HepG2 (cell line): Measurements from ENCODE around the gene CLIC4. TPM values are rescaled to one million over a fixed set of nuclear protein-coding genes. Genes with fewer than 3 reads are reported as not detected.

ENCODE experiments used
- FOXO4 ChIP-seq: sonication (generic); formaldehyde crosslinking; conservative IDR thresholded peaks from 2 replicates; pipeline ENCODE4 v1.8.1; 2023; ENCODE audit warnings: missing genetic modification reagents
- KDM1A ChIP-seq: IDR thresholded peaks from 2 replicates; pipeline ENCODE4 v1.6.1; 2016; ENCODE audit warnings: missing compliant biosample characterization
- MAZ ChIP-seq, 2 experiments: sonication (generic) in 1 of 2; formaldehyde crosslinking in 1 of 2; IDR thresholded peaks; 2 replicates each; pipeline versions ENCODE4 v1.5.0 to v1.6.1; 2012 to 2020; ENCODE audit warnings: low read depth in 2 of 2, mild to moderate bottlenecking in 2 of 2, borderline replicate concordance in 1 of 2, improper control_type of control experiment in 1 of 2, low read length in 1 of 2, missing genetic modification reagents in 1 of 2, moderate library complexity in 1 of 2
- MED8 ChIP-seq: sonication (generic); formaldehyde crosslinking; IDR thresholded peaks from 2 replicates; pipeline ENCODE4 v1.8.1; 2023; ENCODE audit warnings: mild to moderate bottlenecking, missing genetic modification reagents; ENCODE audit not compliant: insufficient replicate concordance
- NFYB ChIP-seq: sonication (generic); formaldehyde crosslinking; IDR thresholded peaks from 2 replicates; pipeline ENCODE4 v1.4.0; 2020; ENCODE audit warnings: missing genetic modification reagents
- NR2F2 ChIP-seq: IDR thresholded peaks from 2 replicates; pipeline ENCODE4 v1.6.1; 2012; ENCODE audit warnings: low read depth, inconsistent platforms, borderline replicate concordance
- YY1 ChIP-seq: IDR thresholded peaks from 2 replicates; pipeline ENCODE4 v1.6.1; 2011; ENCODE audit warnings: low read length, low read depth, moderate library complexity, mild to moderate bottlenecking; ENCODE audit not compliant: insufficient read depth, insufficient replicate concordance
- ZNF343 ChIP-seq: sonication (generic); formaldehyde crosslinking; IDR thresholded peaks from 2 replicates; pipeline ENCODE4 v1.4.0; 2020; ENCODE audit warnings: mild to moderate bottlenecking, missing genetic modification reagents
- polyA plus RNA-seq, 8 experiments: library from polyadenylated mRNA; depleted of rRNA in 3 of 8; stranded (reverse) in 7 of 8; unstranded in 1 of 8; fragments of >200 nt; fragmentation: Illumina TruSeq in 4 of 8; extraction: Trizol in 4 of 8; gene quantifications; 2 replicates each; pipeline versions ENCODE4 v1.2.1 to v1.2.3, GENCODE V29; 2011 to 2016; ENCODE audit warnings: low read depth in 4 of 8, missing spikeins in 1 of 8, mixed read lengths in 1 of 8; ENCODE audit not compliant: insufficient read depth in 1 of 8
- total RNA-seq, 5 experiments: library from RNA; depleted of rRNA; stranded (reverse); fragments of >200 nt; fragmentation: Illumina TruSeq; extraction: Trizol; gene quantifications; 2 replicates each; pipeline ENCODE4 v1.2.3, GENCODE V29; 2016; ENCODE audit warnings: low read depth in 1 of 5
- TF ChIP-seq, protein P1 (sequence below): sonication (generic); formaldehyde crosslinking; IDR thresholded peaks from 2 replicates; pipeline ENCODE4 v1.9.0; 2021; ENCODE audit warnings: missing genetic modification reagents, borderline replicate concordance
- TF ChIP-seq, protein P2 (sequence below): sonication (generic); formaldehyde crosslinking; IDR thresholded peaks from 2 replicates; pipeline ENCODE4 v1.5.0; 2020; ENCODE audit warnings: mild to moderate bottlenecking, missing genetic modification reagents

CLIC4 gene
- total and polyA plus RNA-seq, 2 of the 13 experiments (the other 11 are each of a cell fraction or from before 2014, with no cell fraction given) = 23.3 to 77.4 TPM

- TF ChIP-seq, protein P1, sequence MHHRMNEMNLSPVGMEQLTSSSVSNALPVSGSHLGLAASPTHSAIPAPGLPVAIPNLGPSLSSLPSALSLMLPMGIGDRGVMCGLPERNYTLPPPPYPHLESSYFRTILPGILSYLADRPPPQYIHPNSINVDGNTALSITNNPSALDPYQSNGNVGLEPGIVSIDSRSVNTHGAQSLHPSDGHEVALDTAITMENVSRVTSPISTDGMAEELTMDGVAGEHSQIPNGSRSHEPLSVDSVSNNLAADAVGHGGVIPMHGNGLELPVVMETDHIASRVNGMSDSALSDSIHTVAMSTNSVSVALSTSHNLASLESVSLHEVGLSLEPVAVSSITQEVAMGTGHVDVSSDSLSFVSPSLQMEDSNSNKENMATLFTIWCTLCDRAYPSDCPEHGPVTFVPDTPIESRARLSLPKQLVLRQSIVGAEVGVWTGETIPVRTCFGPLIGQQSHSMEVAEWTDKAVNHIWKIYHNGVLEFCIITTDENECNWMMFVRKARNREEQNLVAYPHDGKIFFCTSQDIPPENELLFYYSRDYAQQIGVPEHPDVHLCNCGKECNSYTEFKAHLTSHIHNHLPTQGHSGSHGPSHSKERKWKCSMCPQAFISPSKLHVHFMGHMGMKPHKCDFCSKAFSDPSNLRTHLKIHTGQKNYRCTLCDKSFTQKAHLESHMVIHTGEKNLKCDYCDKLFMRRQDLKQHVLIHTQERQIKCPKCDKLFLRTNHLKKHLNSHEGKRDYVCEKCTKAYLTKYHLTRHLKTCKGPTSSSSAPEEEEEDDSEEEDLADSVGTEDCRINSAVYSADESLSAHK (CRISPR knock-in tag) = no peak
- TF ChIP-seq, protein P2, sequence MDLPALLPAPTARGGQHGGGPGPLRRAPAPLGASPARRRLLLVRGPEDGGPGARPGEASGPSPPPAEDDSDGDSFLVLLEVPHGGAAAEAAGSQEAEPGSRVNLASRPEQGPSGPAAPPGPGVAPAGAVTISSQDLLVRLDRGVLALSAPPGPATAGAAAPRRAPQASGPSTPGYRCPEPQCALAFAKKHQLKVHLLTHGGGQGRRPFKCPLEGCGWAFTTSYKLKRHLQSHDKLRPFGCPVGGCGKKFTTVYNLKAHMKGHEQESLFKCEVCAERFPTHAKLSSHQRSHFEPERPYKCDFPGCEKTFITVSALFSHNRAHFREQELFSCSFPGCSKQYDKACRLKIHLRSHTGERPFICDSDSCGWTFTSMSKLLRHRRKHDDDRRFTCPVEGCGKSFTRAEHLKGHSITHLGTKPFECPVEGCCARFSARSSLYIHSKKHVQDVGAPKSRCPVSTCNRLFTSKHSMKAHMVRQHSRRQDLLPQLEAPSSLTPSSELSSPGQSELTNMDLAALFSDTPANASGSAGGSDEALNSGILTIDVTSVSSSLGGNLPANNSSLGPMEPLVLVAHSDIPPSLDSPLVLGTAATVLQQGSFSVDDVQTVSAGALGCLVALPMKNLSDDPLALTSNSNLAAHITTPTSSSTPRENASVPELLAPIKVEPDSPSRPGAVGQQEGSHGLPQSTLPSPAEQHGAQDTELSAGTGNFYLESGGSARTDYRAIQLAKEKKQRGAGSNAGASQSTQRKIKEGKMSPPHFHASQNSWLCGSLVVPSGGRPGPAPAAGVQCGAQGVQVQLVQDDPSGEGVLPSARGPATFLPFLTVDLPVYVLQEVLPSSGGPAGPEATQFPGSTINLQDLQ = no peak
- TF ChIP-seq MED8 (CRISPR knock-in tag) = no peak
- no peak for TF ChIP-seq NFYB (CRISPR knock-in tag)
- TF ChIP-seq YY1 = no peak
- TF ChIP-seq ZNF343 = no peak
- TF ChIP-seq FOXO4 (CRISPR knock-in tag) = no peak
- TF ChIP-seq NR2F2 = no peak
- TF ChIP-seq MAZ (IDR thresholded peaks at IDR 0.05; ENCODE audit: borderline replicate concordance, low read depth, low read length) = no peak
- no peak for TF ChIP-seq MAZ (CRISPR knock-in tag; IDR thresholded peaks at IDR 0.05; ENCODE audit: low read depth)
- TF ChIP-seq KDM1A (CRISPR knock-in tag) = no peak
- TF ChIP-seq, all 625 proteins: peak for 0
Measured at GRCh38 chr1:24828887-24829192, 83.6 kb downstream of the CLIC4 start (continued).
